ENCODE measurements around the gene EXOC3L1.

- TF ChIP-seq CTCF (conservative IDR thresholded peaks at IDR 0.05; ENCODE audit: low read length) (no peak), EZH2phosphoT487 (IDR thresholded peaks at IDR 0.05; ENCODE audit: borderline replicate concordance, low read depth, low read length) (no peak)
Observed at GRCh38 chr16:67188323-67188722, 1.6 kb downstream of the EXOC3L1 start.

All from OCI-LY7 (cell line).